Body of pancreas (tissue), 4 donors: ENCODE measurements around the gene TVP23C.
"Not testable (repeated sequence)": the region's sequence is repeated elsewhere in the genome, so short reads cannot be mapped to it uniquely, and the experiment has no call there.

Experiments used
- CTCF ChIP-seq, 7 experiments: fragments of 450-650 bp in 4 of 7; fragments of 200-600 bp in 3 of 7; sonication (generic) in 3 of 7; IDR thresholded peaks; one replicate each; pipeline ENCODE4 v1.5.1; 2016 to 2019; ENCODE audit warnings: antibody characterized with exemption in 7 of 7
- POLR2A ChIP-seq, 3 donors: fragments of 450-650 bp; IDR thresholded peaks; one replicate each; pipeline ENCODE4 v1.6.1; 2016; ENCODE audit warnings: antibody characterized with exemption in 3 of 3, mild to moderate bottlenecking in 2 of 3

GRCh38 chr17:15561439-15561838 lies 1.8 kb downstream of the TVP23C start:
- not testable (repeated sequence) for TF ChIP-seq CTCF, POLR2A (IDR thresholded peaks at IDR 0.05)
